Transverse colon (tissue), 4 donors: ENCODE results near the gene CYP46A1. TPM values are rescaled to one million over a fixed set of nuclear protein-coding genes. Genes with fewer than 3 reads are reported as not detected.
A peak's percentile ranks its signal among the peaks of the same experiment; 100 is the strongest.

Experiments
- DNase-seq: peaks from one replicate; pipeline ENCODE4 v3.0.0-alpha.2; 2019
- H3K27ac ChIP-seq, 4 donors: fragments of 200-600 bp; sonication (generic); 2 replicates each; pipeline ENCODE4 v1.5.1; 2016 to 2018; ENCODE audit warnings: inconsistent platforms in 4 of 4
- H3K27me3 ChIP-seq: fragments of 200-600 bp; sonication (generic); 2 replicates; pipeline ENCODE4 v1.5.1; 2017; ENCODE audit warnings: inconsistent platforms
- H3K36me3 ChIP-seq, 4 donors: fragments of 200-600 bp; sonication (generic); 2 replicates each; pipeline ENCODE4 v1.5.1; 2017 to 2019; ENCODE audit warnings: inconsistent platforms in 4 of 4
- H3K4me1 ChIP-seq, 4 donors: fragments of 200-600 bp; sonication (generic); 2 replicates each; pipeline ENCODE4 v1.5.1; 2017 to 2020; ENCODE audit warnings: inconsistent platforms in 4 of 4
- H3K4me3 ChIP-seq, 4 donors: fragments of 200-600 bp; sonication (generic); 1 replicate in 1 of 4; 2 replicates in 3 of 4; pipeline versions ENCODE4 v1.5.1 to v1.6.1; 2017 to 2019; ENCODE audit warnings: inconsistent platforms in 4 of 4
- H3K9me3 ChIP-seq, 2 donors: fragments of 200-600 bp; sonication (generic); 2 replicates each; pipeline ENCODE4 v1.5.1; 2017 to 2019; ENCODE audit warnings: inconsistent platforms in 2 of 2
- EP300 ChIP-seq: sonication (generic); formaldehyde crosslinking; IDR thresholded peaks from one replicate; pipeline ENCODE4 v1.6.1; 2017; ENCODE audit warnings: antibody characterized with exemption, low read depth
- POLR2A ChIP-seq: fragments of 450-650 bp; IDR thresholded peaks from one replicate; pipeline ENCODE4 v1.6.1; 2016; ENCODE audit warnings: antibody characterized with exemption, mild to moderate bottlenecking, moderate library complexity
- POLR2AphosphoS5 ChIP-seq, 3 donors: sonication (generic); formaldehyde crosslinking; IDR thresholded peaks; one replicate each; pipeline ENCODE4 v1.6.1; 2016; ENCODE audit warnings: antibody characterized with exemption in 3 of 3
- WGBS, 2 donors: methylation state at CpG; one replicate each; pipeline ENCODE4 v1.1.5; 2018; ENCODE audit warnings: low coverage in 1 of 2; 5-methylcytosine and 5-hydroxymethylcytosine counted together
- in situ Hi-C, 4 donors: fragments of 200-750 bp; cut with MboI; loops; one replicate each; pipeline versions ENCODE4 v1.15.0 to v1.15.1; 2017; ENCODE audit warnings: low sequenced_read_pairs in 3 of 4, low pct_ligation_motif_present in 1 of 4, low pct_unique_long_range_greater_than_20kb in 1 of 4
- intact Hi-C: fragments of 100-400 bp; cut with DNase I; formaldehyde crosslinking; loops from one replicate; pipeline ENCODE4 v1.15.1; 2023; ENCODE audit warnings: low total_unique reads
- total RNA-seq, 4 donors: library from RNA; depleted of rRNA; stranded (reverse); fragments of >200 nt; gene quantifications; one replicate each; pipeline ENCODE4 v1.1.0, GENCODE V29; 2016
- TF ChIP-seq, protein P1 (sequence below), 5 experiments: fragments of 200-600 bp in 3 of 5; fragments of 450-650 bp in 2 of 5; sonication (generic) in 3 of 5; IDR thresholded peaks; 1 replicate in 2 of 5; 2 replicates in 3 of 5; pipeline ENCODE4 v1.5.1; 2016 to 2017; ENCODE audit warnings: antibody characterized with exemption in 5 of 5, inconsistent platforms in 3 of 5, mild to moderate bottlenecking in 2 of 5, moderate library complexity in 1 of 5

The CYP46A1 gene
- total RNA-seq, 4 donors from 2014 or later, result 0.27 to 0.75 (median 0.52) TPM

DNA sequence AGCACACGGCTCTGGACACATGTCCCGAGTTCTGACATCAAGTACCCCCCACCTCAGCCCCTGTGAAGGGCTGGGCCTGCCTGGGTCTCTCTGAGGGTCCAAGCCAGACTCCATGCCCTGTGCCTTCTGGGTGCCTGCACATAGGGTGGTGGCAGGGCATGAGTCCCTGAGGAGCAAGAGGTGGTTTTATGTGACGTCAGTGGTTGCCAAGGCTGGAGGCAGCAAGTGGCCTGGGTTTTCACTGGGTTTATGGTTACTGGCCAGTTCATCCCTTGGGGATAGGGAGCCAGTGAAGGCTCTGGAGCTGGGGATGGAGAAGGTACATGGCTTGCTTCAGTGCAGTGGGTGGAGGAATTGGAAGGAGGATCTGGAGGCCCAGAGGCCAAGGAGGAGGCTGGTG, 58.0 kb downstream of the CYP46A1 start:
- no peaks in the 10 kb centered on the region for H3K36me3 ChIP-seq
- H3K4me3 ChIP-seq, result no peak overlapping the region
- no peak for DNase-seq
- no peaks in the 10 kb centered on the region for H3K9me3 ChIP-seq
- in situ Hi-C loops, result no loop called here
- WGBS, 2 donors, result 69% methylated on average over 3 of the region's 3 CpGs; no CpG with 5 or more reads in 1 of the 2 donors
- peak overlapping the region in 1 of 4 donors; percentile 82 for H3K27ac ChIP-seq
- TF ChIP-seq POLR2A (no peak), EP300 (no peak), POLR2AphosphoS5 (IDR thresholded peaks at IDR 0.05) (no peak)
- TF ChIP-seq, protein P1, sequence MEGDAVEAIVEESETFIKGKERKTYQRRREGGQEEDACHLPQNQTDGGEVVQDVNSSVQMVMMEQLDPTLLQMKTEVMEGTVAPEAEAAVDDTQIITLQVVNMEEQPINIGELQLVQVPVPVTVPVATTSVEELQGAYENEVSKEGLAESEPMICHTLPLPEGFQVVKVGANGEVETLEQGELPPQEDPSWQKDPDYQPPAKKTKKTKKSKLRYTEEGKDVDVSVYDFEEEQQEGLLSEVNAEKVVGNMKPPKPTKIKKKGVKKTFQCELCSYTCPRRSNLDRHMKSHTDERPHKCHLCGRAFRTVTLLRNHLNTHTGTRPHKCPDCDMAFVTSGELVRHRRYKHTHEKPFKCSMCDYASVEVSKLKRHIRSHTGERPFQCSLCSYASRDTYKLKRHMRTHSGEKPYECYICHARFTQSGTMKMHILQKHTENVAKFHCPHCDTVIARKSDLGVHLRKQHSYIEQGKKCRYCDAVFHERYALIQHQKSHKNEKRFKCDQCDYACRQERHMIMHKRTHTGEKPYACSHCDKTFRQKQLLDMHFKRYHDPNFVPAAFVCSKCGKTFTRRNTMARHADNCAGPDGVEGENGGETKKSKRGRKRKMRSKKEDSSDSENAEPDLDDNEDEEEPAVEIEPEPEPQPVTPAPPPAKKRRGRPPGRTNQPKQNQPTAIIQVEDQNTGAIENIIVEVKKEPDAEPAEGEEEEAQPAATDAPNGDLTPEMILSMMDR (IDR thresholded peaks at IDR 0.05), result no peak
- peaks cover 19% of the 10 kb centered on the region for H3K27me3 ChIP-seq
- H3K4me1 ChIP-seq, result peaks cover 11 to 39% (median 17%) of the 10 kb centered on the region in 4 donors
- intact Hi-C loops, result no loop called here

DNA sequence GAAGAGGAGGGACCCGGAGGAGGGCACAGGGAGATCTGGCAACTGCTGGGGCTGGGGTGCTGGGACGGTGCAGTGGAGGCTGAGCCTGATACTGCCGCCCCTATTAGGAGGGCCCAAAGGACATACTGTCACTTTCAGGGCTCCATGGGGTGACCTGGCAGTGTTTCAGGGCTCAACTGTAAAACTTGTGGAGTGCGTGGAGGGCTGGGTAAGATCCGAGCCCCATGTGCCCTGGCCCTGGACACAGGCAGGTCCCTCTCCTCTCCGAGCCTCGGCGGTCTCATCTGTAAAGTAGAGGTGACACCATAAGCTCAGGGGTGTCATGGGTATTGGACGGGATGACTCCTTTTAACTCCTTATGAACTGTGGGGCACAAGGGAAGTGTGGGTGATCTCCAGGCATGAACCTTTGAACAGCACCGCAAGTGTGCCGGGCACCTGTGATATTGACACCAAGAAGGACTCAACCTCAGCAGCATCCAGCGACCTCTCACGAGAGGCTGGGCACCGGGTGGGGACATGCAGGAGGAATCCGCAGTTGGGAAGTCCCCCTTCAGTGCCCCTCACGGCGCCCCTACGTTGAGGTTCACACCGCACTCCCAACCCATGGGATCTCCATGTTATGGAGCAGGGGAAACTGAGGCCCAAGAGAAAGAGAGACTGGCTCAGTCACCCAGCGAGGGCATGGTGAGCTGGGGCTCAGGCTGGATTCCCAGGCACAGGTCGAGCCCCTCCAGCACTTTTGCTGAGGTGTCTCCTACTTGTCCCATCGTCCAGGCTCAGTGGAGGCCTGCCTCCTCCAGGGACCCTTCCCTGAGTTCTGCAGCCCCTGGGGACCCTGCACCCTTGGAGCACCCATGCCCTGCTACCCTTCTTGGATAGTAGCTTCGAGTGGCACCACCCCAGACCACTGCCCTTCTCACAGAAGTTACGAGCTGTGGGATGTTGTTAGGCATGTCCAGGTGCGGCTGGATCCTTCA, 58.7 kb downstream of the CYP46A1 start:
- in situ Hi-C loops, result no loop called here
- H3K27me3 ChIP-seq, result peaks cover 14% of the 10 kb centered on the region

DNA sequence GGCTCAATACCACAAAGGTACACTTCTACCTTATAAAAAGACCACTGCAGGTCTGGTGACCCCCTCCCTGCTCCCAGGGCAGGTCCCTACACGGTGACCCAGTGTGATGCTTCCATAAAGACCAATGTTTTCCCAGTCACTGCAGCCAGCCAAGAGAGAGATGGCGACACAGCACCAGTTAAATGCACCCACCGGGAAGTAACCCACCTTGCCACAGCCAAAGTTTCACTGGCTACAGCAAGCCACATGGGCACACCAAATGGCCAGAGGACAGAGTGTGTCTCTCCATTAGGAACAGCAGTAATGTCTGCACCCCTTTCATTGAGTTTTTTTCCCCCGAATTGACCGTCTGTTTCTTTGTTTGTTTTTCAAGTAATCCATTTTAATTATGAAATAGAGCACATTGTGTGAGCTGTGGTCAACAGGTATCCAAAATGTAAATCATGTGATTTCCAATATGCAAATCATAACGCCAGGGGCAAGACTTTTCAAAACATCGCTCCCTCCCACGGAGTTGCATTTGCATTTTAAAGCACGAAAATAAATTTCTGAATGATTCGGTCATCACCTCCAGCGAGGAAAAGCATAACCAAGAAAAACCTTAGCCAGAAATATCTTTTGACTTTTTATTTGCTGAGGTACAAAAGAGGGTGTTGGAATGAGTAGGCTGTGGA, 60.2 kb downstream of the CYP46A1 start:
- in situ Hi-C loops, result no loop called here
- WGBS, 2 donors, result 54 to 69% methylated on average over 7 to 11 of the region's 11 CpGs

More for the DNA sequence above, 58.7 kb downstream of the CYP46A1 start:
- H3K4me3 ChIP-seq, result no peak overlapping the region
- TF ChIP-seq POLR2A (no peak), EP300 (no peak), POLR2AphosphoS5 (IDR thresholded peaks at IDR 0.05) (no peak)
- TF ChIP-seq, protein P1 (IDR thresholded peaks at IDR 0.05), result no peak
- H3K4me1 ChIP-seq, result peaks cover 11 to 34% (median 13%) of the 10 kb centered on the region in 4 donors
- H3K9me3 ChIP-seq, result no peaks in the 10 kb centered on the region
- H3K27ac ChIP-seq, result no peak overlapping the region
- H3K36me3 ChIP-seq, result no peaks in the 10 kb centered on the region
- intact Hi-C loops, result no loop called here
- WGBS, 2 donors, result 84% methylated on average over 22 of the region's 25 CpGs; no CpG with 5 or more reads in 1 of the 2 donors
- DNase-seq, result no peak

More for the DNA sequence above, 60.2 kb downstream of the CYP46A1 start:
- Histone ChIP-seq H3K27ac (peak overlapping the region; percentile 68 to 77 (median 74)), H3K4me1 (peaks cover 11 to 32% (median 13%) of the 10 kb centered on the region in 4 donors), H3K27me3 (peaks cover 4% of the 10 kb centered on the region), H3K9me3 (no peaks in the 10 kb centered on the region), H3K36me3 (no peaks in the 10 kb centered on the region), H3K4me3 (no peak overlapping the region)
- no peak for DNase-seq
- no peak for TF ChIP-seq POLR2A
- TF ChIP-seq, protein P1 (IDR thresholded peaks at IDR 0.05), result no peak
- TF ChIP-seq POLR2AphosphoS5 (IDR thresholded peaks at IDR 0.05), result no peak
- no peak for TF ChIP-seq EP300
- intact Hi-C loops, result no loop called here
